Left ventricle myocardium inferior (tissue), 1 donor: ENCODE results near the gene EPHB1. TPM values are rescaled to one million over a fixed set of nuclear protein-coding genes. Genes with fewer than 3 reads are reported as not detected.
"Not testable (repeated sequence)": the region's sequence is repeated elsewhere in the genome, so short reads cannot be mapped to it uniquely, and the experiment has no call there.

ENCODE experiments used
- DNase-seq: peaks from one replicate; pipeline ENCODE4 v3.0.0-alpha.2; 2020
- H3K27ac ChIP-seq: fragments of 200-600 bp; replicated peaks from 2 replicates; pipeline ENCODE4 v1.8.0; 2021
- H3K27me3 ChIP-seq: fragments of 200-600 bp; 2 replicates; pipeline ENCODE4 v1.8.0; 2021; ENCODE audit warnings: low read depth
- H3K36me3 ChIP-seq: fragments of 200-600 bp; 2 replicates; pipeline ENCODE4 v1.8.0; 2021
- H3K4me1 ChIP-seq: fragments of 200-600 bp; 2 replicates; pipeline ENCODE4 v1.8.0; 2021
- H3K4me3 ChIP-seq: fragments of 200-600 bp; 2 replicates; pipeline ENCODE4 v1.8.0; 2021; ENCODE audit warnings: mild to moderate bottlenecking, moderate library complexity
- H3K9me3 ChIP-seq: fragments of 200-600 bp; replicated peaks from 2 replicates; pipeline ENCODE4 v1.8.0; 2021
- intact Hi-C: fragments of 100-400 bp; cut with micrococcal nuclease; formaldehyde crosslinking; loops from one replicate; pipeline ENCODE4 v1.11.0; 2022
- total RNA-seq: library from RNA; stranded (reverse); fragmentation: NEBNext Ultra II Directional; extraction: Animal tissue kit (Norgen Biotek cat#: 25700); gene quantifications from one replicate; pipeline ENCODE4 v1.2.1, GENCODE V29; 2021
- TF ChIP-seq, protein P1 (sequence below): fragments of 200-600 bp; IDR thresholded peaks from 2 replicates; pipeline ENCODE4 v1.8.0; 2021; ENCODE audit warnings: antibody characterized with exemption, mild to moderate bottlenecking, borderline replicate concordance
- donor health status: DM: no; HTN: yes; CAD: no; lungs with severe emphysema.

EPHB1 gene
- total RNA-seq, 1 donor from 2014 or later = 1.3 TPM

DNA sequence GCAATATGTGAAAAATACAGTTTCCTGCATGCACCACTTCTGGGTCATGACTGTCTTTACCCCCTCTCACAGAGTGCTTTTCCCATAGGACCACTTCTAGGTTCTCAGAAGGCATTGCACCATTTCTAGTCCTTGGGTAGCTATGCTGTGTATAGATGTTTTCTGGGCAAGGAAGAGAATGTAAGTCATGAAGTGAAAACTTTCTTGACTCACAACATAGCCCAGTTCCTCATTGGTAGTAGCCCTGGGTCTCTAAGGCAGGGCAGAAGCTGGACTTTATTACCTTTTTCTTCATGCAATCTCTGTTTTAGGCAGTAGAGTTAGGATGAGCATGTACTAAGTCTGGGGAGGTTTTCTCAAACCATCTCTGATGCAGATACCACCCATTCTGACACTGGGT is 203.1 kb downstream of the EPHB1 start:
- TF ChIP-seq, protein P1, sequence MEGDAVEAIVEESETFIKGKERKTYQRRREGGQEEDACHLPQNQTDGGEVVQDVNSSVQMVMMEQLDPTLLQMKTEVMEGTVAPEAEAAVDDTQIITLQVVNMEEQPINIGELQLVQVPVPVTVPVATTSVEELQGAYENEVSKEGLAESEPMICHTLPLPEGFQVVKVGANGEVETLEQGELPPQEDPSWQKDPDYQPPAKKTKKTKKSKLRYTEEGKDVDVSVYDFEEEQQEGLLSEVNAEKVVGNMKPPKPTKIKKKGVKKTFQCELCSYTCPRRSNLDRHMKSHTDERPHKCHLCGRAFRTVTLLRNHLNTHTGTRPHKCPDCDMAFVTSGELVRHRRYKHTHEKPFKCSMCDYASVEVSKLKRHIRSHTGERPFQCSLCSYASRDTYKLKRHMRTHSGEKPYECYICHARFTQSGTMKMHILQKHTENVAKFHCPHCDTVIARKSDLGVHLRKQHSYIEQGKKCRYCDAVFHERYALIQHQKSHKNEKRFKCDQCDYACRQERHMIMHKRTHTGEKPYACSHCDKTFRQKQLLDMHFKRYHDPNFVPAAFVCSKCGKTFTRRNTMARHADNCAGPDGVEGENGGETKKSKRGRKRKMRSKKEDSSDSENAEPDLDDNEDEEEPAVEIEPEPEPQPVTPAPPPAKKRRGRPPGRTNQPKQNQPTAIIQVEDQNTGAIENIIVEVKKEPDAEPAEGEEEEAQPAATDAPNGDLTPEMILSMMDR = no peak
- Histone ChIP-seq H3K27me3 (peaks cover 18% of the 10 kb centered on the region), H3K36me3 (no peaks in the 10 kb centered on the region), H3K9me3 (no peaks in the 10 kb centered on the region), H3K4me1 (no peaks in the 10 kb centered on the region), H3K4me3 (no peak overlapping the region), H3K27ac (no peak overlapping the region)
- DNase-seq = no peak
- intact Hi-C loops = no loop called here

DNA sequence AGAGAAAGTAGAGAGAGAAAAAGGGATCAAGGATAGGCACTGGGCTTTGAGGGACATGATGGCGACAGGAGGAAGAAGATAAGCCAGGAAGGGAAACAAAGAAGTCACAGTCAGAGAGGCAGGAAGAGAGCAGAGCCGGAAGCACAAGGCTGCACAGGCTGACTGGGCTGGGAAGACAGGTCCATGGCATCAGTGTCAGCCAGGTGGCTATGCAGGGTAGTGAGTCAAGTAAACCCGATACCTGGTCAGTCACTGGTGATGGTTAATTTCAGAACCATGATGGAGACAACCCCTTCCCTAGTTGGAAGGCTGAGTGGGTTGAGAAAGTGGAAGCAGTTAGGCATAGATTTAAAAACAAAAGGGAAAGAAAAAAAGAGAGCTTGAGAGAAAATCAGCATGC is 203.8 kb downstream of the EPHB1 start:
- no peak for DNase-seq
- H3K27me3 ChIP-seq = peaks cover 18% of the 10 kb centered on the region
- TF ChIP-seq, protein P1 = no peak
- H3K9me3 ChIP-seq = peaks cover 3% of the 10 kb centered on the region
- no peak overlapping the region for H3K27ac ChIP-seq
- no peaks in the 10 kb centered on the region for H3K36me3 ChIP-seq
- no peak overlapping the region for H3K4me3 ChIP-seq
- H3K4me1 ChIP-seq = no peaks in the 10 kb centered on the region
- intact Hi-C loops = no loop called here

DNA sequence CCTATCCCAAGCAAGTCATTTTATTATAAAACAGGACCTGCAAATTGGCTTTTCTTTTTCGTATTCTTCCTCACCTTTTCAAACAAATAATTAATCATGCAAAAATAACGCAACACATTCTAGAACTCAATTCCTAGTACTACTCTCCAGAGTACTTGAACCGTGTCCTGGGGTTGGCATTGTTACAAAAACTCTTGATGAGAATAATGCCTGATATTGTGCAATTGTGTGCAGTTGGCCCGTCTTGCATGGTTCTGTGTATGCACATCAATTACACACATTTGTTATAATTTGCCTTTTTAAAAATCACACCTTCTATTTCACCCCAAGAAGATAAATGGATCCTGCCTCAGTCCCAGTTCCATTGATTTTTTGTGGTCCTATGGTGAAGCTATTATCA is 205.4 kb downstream of the EPHB1 start:
- peaks cover 7% of the 10 kb centered on the region for H3K9me3 ChIP-seq
- H3K4me3 ChIP-seq = no peak overlapping the region
- intact Hi-C loops = no loop called here
- DNase-seq = no peak
- no peaks in the 10 kb centered on the region for H3K36me3 ChIP-seq
- no peak overlapping the region for H3K27ac ChIP-seq
- H3K27me3 ChIP-seq = peaks cover 18% of the 10 kb centered on the region
- TF ChIP-seq, protein P1 = no peak
- no peaks in the 10 kb centered on the region for H3K4me1 ChIP-seq

DNA sequence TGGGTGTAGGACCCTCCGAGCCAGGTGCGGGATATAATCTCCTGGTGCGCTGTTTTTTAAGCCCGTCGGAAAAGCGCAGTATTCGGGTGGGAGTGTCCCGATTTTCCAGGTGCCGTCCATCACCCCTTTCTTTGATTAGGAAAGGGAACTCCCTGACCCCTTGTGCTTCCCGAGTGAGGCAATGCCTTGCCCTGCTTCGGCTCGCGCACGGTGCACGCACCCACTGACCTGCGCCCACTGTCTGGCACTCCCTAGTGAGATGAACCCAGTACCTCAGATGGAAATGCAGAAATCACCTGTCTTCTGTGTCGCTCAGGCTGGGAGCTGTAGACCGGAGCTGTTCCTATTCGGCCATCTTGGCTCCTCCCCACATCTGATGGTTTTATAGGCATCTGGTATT is 210.6 kb downstream of the EPHB1 start:
- H3K4me3 ChIP-seq, H3K36me3 ChIP-seq, DNase-seq, H3K4me1 ChIP-seq, H3K27ac ChIP-seq, intact Hi-C loops, H3K27me3 ChIP-seq: not testable (repeated sequence)
- H3K9me3 ChIP-seq = peaks cover 12% of the 10 kb centered on the region

DNA sequence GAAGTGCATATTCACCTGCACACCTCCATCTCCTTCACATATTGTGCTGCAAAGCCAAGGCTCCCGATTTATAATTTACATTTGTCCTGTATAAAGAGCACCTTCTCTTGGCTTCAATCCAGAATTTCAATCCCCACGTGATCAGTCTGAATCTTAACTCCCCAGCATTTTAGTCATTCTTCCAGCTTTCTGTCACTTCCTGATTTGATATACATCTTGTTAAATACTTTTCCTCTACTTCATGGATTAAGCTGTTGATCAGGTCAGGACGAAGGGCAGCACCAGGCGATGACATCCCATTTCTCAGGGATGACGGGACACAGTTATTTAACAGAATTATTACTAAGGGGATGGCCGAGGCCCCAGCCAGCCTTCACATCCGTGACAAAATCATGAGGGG is 212.5 kb downstream of the EPHB1 start:
- H3K4me3 ChIP-seq = no peak overlapping the region
- no peak for DNase-seq
- peaks cover 3% of the 10 kb centered on the region for H3K27me3 ChIP-seq
- TF ChIP-seq, protein P1 = no peak
- no peak overlapping the region for H3K27ac ChIP-seq
- H3K9me3 ChIP-seq = peaks cover 12% of the 10 kb centered on the region
- H3K36me3 ChIP-seq = no peaks in the 10 kb centered on the region
- intact Hi-C loops = no loop called here
- no peaks in the 10 kb centered on the region for H3K4me1 ChIP-seq

DNA sequence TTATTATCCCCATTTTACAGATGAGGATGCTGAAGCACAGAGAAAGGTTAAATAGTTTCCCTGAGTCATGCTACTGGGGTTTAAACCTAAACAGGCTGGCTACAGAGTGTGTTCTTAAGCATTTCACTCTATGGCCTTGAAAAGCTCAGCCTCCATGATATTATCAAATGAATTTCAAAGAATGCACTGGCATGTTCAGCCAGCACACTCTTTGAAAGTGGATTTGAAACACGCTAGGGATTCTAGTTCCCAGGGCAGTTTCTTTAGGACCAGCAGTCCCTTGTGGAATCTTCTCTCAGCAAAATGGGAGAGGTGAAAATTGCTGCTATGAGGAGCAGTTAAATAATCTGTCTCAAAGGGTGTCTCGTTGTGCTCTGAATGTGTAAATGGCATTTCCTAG is 213.3 kb downstream of the EPHB1 start:
- no peak for DNase-seq
- H3K27ac ChIP-seq = no peak overlapping the region
- H3K27me3 ChIP-seq = peaks cover 3% of the 10 kb centered on the region
- TF ChIP-seq, protein P1 = no peak
- no peaks in the 10 kb centered on the region for H3K4me1 ChIP-seq
- H3K4me3 ChIP-seq = no peak overlapping the region
- peaks cover 12% of the 10 kb centered on the region for H3K9me3 ChIP-seq
- no peaks in the 10 kb centered on the region for H3K36me3 ChIP-seq
- intact Hi-C loops = no loop called here
